ENCODE data around the gene KIF26B.

KIF26B gene

DNA sequence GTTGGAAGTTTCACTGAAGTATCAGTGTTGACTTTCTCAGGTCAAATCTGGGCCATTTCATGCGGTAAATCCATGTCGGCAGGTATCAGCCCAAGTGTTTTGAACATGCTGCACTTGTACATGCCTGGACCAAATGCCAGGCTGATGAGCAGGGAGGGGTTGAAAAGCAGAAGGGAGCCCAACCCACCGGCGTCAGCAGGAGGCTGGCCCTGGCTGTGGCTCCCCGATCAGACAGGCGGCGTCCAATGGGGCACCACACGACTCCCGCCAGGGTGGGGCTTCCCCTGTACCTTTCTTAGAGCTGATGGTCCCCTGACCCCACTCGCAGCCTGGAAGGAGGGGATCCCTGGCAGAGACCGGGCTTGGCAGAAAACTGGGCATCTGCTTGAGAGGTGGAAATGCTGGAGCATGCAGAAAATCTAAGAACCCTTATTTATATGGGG is 540.0 kb downstream of the KIF26B start:
- TF ChIP-seq, protein P1, sequence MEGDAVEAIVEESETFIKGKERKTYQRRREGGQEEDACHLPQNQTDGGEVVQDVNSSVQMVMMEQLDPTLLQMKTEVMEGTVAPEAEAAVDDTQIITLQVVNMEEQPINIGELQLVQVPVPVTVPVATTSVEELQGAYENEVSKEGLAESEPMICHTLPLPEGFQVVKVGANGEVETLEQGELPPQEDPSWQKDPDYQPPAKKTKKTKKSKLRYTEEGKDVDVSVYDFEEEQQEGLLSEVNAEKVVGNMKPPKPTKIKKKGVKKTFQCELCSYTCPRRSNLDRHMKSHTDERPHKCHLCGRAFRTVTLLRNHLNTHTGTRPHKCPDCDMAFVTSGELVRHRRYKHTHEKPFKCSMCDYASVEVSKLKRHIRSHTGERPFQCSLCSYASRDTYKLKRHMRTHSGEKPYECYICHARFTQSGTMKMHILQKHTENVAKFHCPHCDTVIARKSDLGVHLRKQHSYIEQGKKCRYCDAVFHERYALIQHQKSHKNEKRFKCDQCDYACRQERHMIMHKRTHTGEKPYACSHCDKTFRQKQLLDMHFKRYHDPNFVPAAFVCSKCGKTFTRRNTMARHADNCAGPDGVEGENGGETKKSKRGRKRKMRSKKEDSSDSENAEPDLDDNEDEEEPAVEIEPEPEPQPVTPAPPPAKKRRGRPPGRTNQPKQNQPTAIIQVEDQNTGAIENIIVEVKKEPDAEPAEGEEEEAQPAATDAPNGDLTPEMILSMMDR (IDR thresholded peaks at IDR 0.05): no peak

DNA sequence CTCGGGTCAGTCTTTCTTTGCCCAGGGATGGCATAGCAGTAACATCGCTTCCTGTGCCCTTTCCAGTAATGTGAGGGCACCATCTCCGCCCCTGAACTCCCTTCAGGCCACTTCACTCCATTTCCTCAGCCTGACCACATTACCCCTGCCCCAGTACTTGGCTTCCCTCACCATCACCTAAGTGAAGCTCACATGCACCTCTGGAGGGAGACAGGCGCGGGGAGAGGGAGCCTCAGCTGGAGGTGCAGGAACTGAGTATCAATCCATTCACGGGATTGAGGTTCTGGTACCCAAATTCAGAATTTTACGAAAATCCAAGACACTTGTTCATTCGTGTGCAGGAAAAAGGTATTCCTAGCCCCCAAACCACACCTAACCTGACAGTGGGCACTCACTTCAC is 540.4 kb downstream of the KIF26B start:
- TF ChIP-seq, protein P1 (IDR thresholded peaks at IDR 0.05): no peak

DNA sequence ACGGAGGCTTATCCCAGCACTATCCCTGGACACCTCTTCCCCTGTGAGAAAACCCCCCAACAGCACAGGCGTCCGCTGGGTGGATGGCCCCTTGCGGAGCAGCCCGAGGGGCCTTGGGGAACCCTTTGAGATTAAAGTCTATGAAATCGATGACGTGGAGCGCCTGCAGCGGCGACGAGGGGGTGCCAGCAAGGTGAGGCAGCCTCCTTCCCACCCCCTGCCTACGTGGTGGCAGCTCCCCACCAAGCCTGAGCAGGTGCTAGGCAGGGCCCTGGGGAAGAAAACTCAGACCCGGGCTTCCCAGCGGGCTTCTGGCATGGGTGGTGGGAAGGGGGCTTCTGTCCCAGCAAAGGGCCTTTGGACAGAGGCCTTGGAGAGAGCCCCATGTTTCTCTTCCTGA is 543.3 kb downstream of the KIF26B start:
- TF ChIP-seq, protein P1 (IDR thresholded peaks at IDR 0.05): no peak

DNA sequence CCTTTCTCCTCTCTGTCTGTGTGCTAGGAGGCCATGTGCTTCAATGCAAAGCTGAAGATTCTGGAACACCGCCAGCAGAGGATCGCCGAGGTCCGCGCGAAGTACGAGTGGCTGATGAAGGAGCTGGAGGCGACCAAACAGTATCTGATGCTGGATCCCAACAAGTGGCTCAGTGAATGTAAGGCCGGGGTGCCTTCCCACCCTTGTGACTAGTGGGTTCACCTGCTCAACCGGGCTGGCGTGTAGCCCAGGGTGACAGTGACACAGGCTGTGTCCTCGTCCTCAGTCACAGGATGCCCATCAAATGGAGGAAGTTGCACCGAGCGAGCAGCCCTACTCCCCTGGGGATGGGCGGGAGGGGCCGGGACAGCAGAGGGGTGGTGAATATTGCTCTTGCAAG is 544.1 kb downstream of the KIF26B start:
- TF ChIP-seq, protein P1 (IDR thresholded peaks at IDR 0.05): no peak

DNA sequence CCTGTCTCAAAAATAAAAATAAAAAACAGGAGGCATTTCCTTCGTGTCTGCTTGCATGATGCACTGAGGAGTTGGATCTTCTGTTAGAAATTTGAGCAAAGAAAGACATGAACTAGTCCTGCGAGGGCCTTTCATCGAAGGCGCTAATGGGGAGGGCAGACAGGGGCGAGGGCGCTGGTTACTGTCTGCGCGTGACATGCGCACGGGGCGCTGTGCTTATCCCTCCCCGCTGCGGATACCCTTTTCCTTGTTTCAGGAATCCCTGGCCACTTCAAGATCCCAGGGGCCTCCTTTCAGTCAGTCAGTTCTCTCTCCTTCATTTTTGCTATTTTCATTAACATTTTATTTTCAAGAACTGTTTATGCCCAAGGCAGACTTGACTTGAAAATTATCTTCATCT is 545.8 kb downstream of the KIF26B start:
- TF ChIP-seq, protein P1 (IDR thresholded peaks at IDR 0.05): no peak

DNA sequence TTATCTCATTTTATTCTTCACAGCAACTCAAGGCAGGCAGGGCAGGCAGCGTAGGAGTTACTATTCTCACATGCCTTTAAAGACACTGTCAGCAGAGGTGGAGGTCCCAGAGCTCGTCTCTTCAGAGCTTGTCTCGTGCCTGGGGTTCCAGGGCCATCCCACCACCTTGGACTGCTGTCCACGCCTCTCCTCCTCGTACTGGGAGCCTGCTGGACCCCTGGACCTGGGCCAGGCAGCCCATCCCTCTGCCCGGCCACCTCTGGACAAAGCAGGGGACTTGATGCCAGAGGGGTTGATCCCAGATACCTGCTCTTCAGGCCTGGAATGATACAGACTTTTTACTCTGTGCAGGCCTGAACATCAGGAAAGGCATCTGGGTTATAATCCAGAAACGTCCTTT is 546.8 kb downstream of the KIF26B start:
- TF ChIP-seq, protein P1 (IDR thresholded peaks at IDR 0.05): no peak

DNA sequence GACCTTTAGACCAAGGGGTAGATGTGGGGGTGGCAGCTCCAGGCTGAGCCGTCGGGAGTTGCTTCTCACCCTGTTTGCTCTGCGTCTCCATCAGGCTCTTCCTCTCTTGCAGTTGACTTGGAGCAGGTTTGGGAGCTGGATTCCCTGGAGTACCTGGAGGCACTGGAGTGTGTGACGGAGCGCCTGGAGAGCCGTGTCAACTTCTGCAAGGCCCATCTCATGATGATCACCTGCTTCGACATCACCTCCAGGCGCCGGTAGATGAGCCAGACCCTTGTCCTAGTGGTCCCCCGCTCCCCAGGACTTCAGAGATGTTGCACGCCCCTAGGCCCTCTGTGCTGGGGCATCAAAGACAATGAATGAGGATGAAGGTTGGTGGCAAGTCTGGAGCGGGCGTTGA is 547.6 kb downstream of the KIF26B start:
- TF ChIP-seq, protein P1 (IDR thresholded peaks at IDR 0.05): no peak

DNA sequence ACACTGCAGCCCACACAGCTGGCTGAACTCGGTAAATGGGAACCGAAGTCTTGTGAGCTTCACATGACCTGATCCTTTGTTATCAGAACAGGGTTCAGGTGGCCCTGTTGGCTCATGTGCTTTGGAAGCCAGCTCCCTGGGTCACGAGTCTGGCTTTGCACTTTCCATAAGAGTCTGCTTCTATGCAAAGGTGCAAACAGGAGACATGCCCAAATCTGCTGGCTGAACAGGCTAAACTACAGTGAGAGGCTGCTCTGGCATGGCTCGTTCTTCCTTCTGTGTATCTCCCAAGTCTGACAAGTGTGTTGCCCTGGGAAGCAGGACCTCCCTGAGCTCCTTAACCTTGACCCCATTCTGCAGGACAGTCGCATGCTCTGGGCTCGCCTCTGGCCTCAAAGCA is 549.6 kb downstream of the KIF26B start:
- TF ChIP-seq, protein P1 (IDR thresholded peaks at IDR 0.05): no peak
